Loucy (cell line): ENCODE data around the gene MCTP2.

ENCODE experiments used
- CTCF ChIP-seq: fragments of 200-600 bp; sonication (generic); conservative IDR thresholded peaks from 2 replicates; pipeline ENCODE4 v1.5.1; 2014; ENCODE audit warnings: mild to moderate bottlenecking, antibody characterized with exemption, low read length
- EZH2phosphoT487 ChIP-seq: fragments of 200-600 bp; IDR thresholded peaks from 2 replicates; pipeline ENCODE4 v1.6.1; 2018; ENCODE audit warnings: antibody characterized with exemption, mild to moderate bottlenecking, moderate library complexity, borderline replicate concordance

DNA sequence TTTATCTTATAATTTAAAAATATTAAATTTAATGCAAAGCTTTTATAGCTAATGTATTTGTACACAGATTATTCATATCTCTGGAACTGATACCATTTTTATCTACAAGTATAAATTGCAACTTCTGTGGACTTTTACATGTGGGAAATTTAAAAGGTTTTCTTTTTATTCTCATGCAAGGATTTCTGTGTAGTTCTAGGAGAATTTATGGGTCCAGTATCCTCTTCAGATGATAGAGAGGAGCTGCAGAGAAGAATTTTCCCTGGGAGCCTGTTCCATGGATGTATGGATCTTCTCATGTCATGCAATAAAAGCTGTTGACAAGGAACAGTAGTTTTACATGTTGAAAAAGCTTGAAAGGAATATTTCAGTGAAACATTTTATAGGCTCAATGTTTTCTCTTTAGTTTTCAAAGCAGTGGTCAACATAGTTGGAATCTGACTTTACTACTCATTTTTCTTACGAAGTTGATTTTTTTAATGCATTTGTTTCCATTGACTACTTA, 119.7 kb downstream of the MCTP2 start:
- TF ChIP-seq CTCF (no peak), EZH2phosphoT487 (no peak)
